SU-DHL-6 (cell line): ENCODE data around the gene KCNAB3.
A peak's percentile ranks its signal among the peaks of the same experiment; 100 is the strongest.

ENCODE experiments used
- H2AFZ ChIP-seq: fragments of 200-600 bp; sonication (generic); 2 replicates; pipeline ENCODE4 v1.6.1; 2014; ENCODE audit warnings: low read depth, mild to moderate bottlenecking, moderate library complexity, mixed read lengths, antibody characterized with exemption, low read length; ENCODE audit not compliant: severe bottlenecking
- H3F3A ChIP-seq: fragments of 200-600 bp; shearing (Covaris generic); 2 replicates; pipeline ENCODE4 v1.6.0; 2016; ENCODE audit warnings: antibody characterized with exemption, mild to moderate bottlenecking; ENCODE audit not compliant: insufficient read depth
- H3K27ac ChIP-seq: fragments of 200-600 bp; sonication (generic); 2 replicates; pipeline ENCODE4 v1.5.1; 2016; ENCODE audit warnings: low read depth, mild to moderate bottlenecking, low read length, moderate library complexity, mixed read lengths
- H3K27me3 ChIP-seq: fragments of 200-600 bp; sonication (generic), shearing (Covaris generic); 2 replicates; pipeline ENCODE4 v1.6.0; 2014; ENCODE audit warnings: mild to moderate bottlenecking, low read length
- H3K36me3 ChIP-seq: fragments of 200-600 bp; sonication (generic); 2 replicates; pipeline ENCODE4 v1.6.1; 2014; ENCODE audit warnings: mild to moderate bottlenecking, low read length, mixed read lengths
- H3K4me2 ChIP-seq: fragments of 300-600, 200-600 bp; shearing (Covaris generic), sonication (generic); 2 replicates; pipeline ENCODE4 v1.6.0; 2014; ENCODE audit warnings: low read length, low read depth, mild to moderate bottlenecking; ENCODE audit not compliant: poor library complexity, severe bottlenecking
- H3K4me3 ChIP-seq: fragments of 200-600 bp; sonication (generic); 2 replicates; pipeline ENCODE4 v1.5.1; 2014; ENCODE audit warnings: antibody characterized with exemption, low read length, mild to moderate bottlenecking, mixed read lengths; ENCODE audit not compliant: insufficient read depth, poor library complexity, severe bottlenecking
- H3K79me2 ChIP-seq: fragments of 200-600 bp; sonication (generic); 2 replicates; pipeline ENCODE4 v1.6.1; 2014; ENCODE audit warnings: mild to moderate bottlenecking, low read length, moderate library complexity; ENCODE audit not compliant: insufficient read depth
- H3K9ac ChIP-seq: fragments of 200-600 bp; sonication (generic); 2 replicates; pipeline ENCODE4 v1.7.0; 2014; ENCODE audit warnings: mild to moderate bottlenecking, low read length
- H3K9me2 ChIP-seq: fragments of 200-600 bp; sonication (generic); replicated peaks from 2 replicates; pipeline ENCODE4 v1.6.1; 2014; ENCODE audit warnings: low read length; ENCODE audit not compliant: insufficient read depth
- H3K9me3 ChIP-seq: fragments of 200-600 bp; sonication (generic); 2 replicates; pipeline ENCODE4 v1.6.1; 2014; ENCODE audit warnings: low read length, mixed read lengths; ENCODE audit not compliant: insufficient read depth
- H4K20me1 ChIP-seq: fragments of 200-600 bp; sonication (generic); 2 replicates; pipeline ENCODE4 v1.6.1; 2014; ENCODE audit warnings: low read depth, mild to moderate bottlenecking, antibody characterized with exemption, low read length, moderate library complexity, mixed read lengths
- CTCF ChIP-seq: fragments of 200-600 bp; sonication (generic); IDR thresholded peaks from one replicate; pipeline ENCODE4 v1.5.1; 2017; ENCODE audit warnings: antibody characterized with exemption, mild to moderate bottlenecking, low read length, moderate library complexity; ENCODE audit not compliant: insufficient read depth, poor library complexity, severe bottlenecking
- EZH2phosphoT487 ChIP-seq: fragments of 200-600 bp; sonication (generic), shearing (Covaris generic); conservative IDR thresholded peaks from 2 replicates; pipeline ENCODE4 v1.6.1; 2018; ENCODE audit warnings: mild to moderate bottlenecking, antibody characterized with exemption, low read length, moderate library complexity, mixed read lengths

The KCNAB3 gene

GRCh38 chr17:7915611-7916384 is 13.9 kb downstream of the KCNAB3 start, which contains the start of gene RNF227:
Gene RNF227, minus strand, starts transcription at chr17:7916289. Its CDS starts 94 bp downstream, at chr17:7916195.
- Histone ChIP-seq H3K4me3 (peak within 1 kb of the TSS; percentile 76), H3K79me2 (peaks cover 6% of the 10 kb centered on the region; the same call in 1 of the 2 replicates), H3K27me3 (no peaks in the 10 kb centered on the region), H3K9me2 (no peaks in the 10 kb centered on the region), H3K9me3 (no peaks in the 10 kb centered on the region), H3K27ac (peak within 1 kb of the TSS; percentile 63), H3K36me3 (no peaks in the 10 kb centered on the region), H3K9ac (peak within 1 kb of the TSS; percentile 75), H3F3A (peaks cover 18% of the 10 kb centered on the region), H4K20me1 (no peaks in the 10 kb centered on the region), H2AFZ (peak within 1 kb of the TSS; percentile 61), H3K4me2 (peak within 1 kb of the TSS; percentile 97)
- TF ChIP-seq EZH2phosphoT487 = no peak
- no peak for TF ChIP-seq CTCF

GRCh38 chr17:7915179-7915610 is 14.5 kb downstream of the KCNAB3 start:
- Histone ChIP-seq H3K36me3 (no peaks in the 10 kb centered on the region), H4K20me1 (no peaks in the 10 kb centered on the region), H3K4me3 (peak overlapping the region; percentile 76), H3K27me3 (no peaks in the 10 kb centered on the region), H3K27ac (peak overlapping the region; percentile 63), H3K9me2 (no peaks in the 10 kb centered on the region), H2AFZ (peak overlapping the region; percentile 33), H3K9me3 (no peaks in the 10 kb centered on the region), H3K4me2 (peak overlapping the region; percentile 97), H3K79me2 (peaks cover 6% of the 10 kb centered on the region; the same call in 1 of the 2 replicates), H3F3A (peaks cover 18% of the 10 kb centered on the region), H3K9ac (peak overlapping the region; percentile 75)
- TF ChIP-seq CTCF = no peak
- no peak for TF ChIP-seq EZH2phosphoT487

DNA sequence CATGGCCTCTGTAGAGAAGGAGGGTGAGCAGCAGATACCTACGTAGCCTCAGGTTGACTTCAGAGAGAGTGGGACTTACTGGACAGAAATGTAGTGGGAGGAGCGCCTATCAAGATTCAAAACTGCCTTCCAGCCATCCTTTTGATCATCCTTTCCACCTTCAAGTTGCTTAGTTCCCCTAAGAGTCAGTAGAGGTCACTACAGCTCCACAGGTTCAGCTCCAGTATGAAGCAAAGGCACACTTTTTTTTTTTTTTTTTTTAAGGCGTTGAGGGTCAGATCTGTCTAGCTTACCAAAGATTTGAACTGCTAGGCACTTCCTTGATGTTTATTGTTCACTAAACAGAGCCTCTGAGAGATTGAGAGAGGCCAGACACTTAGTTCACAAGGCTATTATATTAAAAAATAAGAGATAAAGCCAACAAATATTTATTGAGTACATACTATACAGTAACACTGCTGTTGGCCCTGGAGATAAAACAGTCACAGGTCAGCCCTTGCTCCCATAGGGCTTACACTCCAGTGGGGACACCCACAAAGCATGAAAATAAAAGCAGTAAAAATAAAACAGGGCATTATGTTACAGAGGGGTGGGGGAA is 16.6 kb downstream of the KCNAB3 start:
- no peak overlapping the region for H2AFZ ChIP-seq
- no peaks in the 10 kb centered on the region for H3K27me3 ChIP-seq
- no peaks in the 10 kb centered on the region for H3K9me2 ChIP-seq
- peak overlapping the region; percentile 4 for H3K4me2 ChIP-seq
- peak overlapping the region; percentile 31; the same call in 1 of the 2 replicates for H3K27ac ChIP-seq
- no peak overlapping the region for H3K4me3 ChIP-seq
- H4K20me1 ChIP-seq = no peaks in the 10 kb centered on the region
- H3F3A ChIP-seq = peaks cover 18% of the 10 kb centered on the region
- H3K79me2 ChIP-seq = peaks cover 6% of the 10 kb centered on the region; the same call in 1 of the 2 replicates
- H3K9me3 ChIP-seq = no peaks in the 10 kb centered on the region
- no peak for TF ChIP-seq EZH2phosphoT487
- TF ChIP-seq CTCF = peak; percentile 55
- H3K9ac ChIP-seq = no peak overlapping the region
- no peaks in the 10 kb centered on the region for H3K36me3 ChIP-seq
